ENCODE measurements around the gene KCTD14. TPM values are rescaled to one million over a fixed set of nuclear protein-coding genes. Genes with fewer than 3 reads are reported as not detected.

The KCTD14 gene
- total and polyA plus RNA-seq, 2 of the 8 experiments (the other 6 are each of a cell fraction or from before 2014, with no cell fraction given) = 21.6 to 24.9 TPM

GRCh38 chr11:78021611-78022010 is 1.5 kb downstream of the KCTD14 start (continued):
- no peak for TF ChIP-seq EP300 (IDR thresholded peaks at IDR 0.05; ENCODE audit: borderline replicate concordance in 1 of 2, low read depth in 2 of 2, low read length in 2 of 2)
